GM23248 (cell line): ENCODE results near the gene PRRC1. TPM values are rescaled to one million over a fixed set of nuclear protein-coding genes. Genes with fewer than 3 reads are reported as not detected.
A peak's percentile ranks its signal among the peaks of the same experiment; 100 is the strongest.

ENCODE experiments used
- DNase-seq: peaks from one replicate; pipeline ENCODE4 v3.0.0-alpha.2; 2015
- H2AFZ ChIP-seq: fragments of 200-600 bp; sonication (generic); 2 replicates; pipeline ENCODE4 v1.6.1; 2016; ENCODE audit warnings: antibody characterized with exemption
- H3F3A ChIP-seq: fragments of 200-600 bp; sonication (generic); 2 replicates; pipeline ENCODE4 v1.6.1; 2016; ENCODE audit warnings: mild to moderate bottlenecking, antibody characterized with exemption, mixed run types; ENCODE audit not compliant: insufficient read depth
- H3K27ac ChIP-seq: fragments of 200-600 bp; sonication (generic); 2 replicates; pipeline ENCODE4 v1.5.1; 2016; ENCODE audit warnings: mild to moderate bottlenecking
- H3K27me3 ChIP-seq: fragments of 200-600 bp; sonication (generic); replicated peaks from 2 replicates; pipeline ENCODE4 v1.6.1; 2016; ENCODE audit warnings: mild to moderate bottlenecking; ENCODE audit not compliant: insufficient read depth
- H3K36me3 ChIP-seq: fragments of 200-600 bp; sonication (generic); 2 replicates; pipeline ENCODE4 v1.6.1; 2016; ENCODE audit warnings: low read depth, mild to moderate bottlenecking
- H3K4me1 ChIP-seq: fragments of 200-600 bp; sonication (generic); 2 replicates; pipeline ENCODE4 v1.6.1; 2016; ENCODE audit warnings: mild to moderate bottlenecking; ENCODE audit not compliant: insufficient read depth
- H3K4me2 ChIP-seq: fragments of 200-600 bp; sonication (generic); one replicate; pipeline ENCODE4 v1.6.1; 2016; ENCODE audit warnings: mild to moderate bottlenecking; ENCODE audit not compliant: unreplicated experiment
- H3K4me3 ChIP-seq: fragments of 200-600 bp; sonication (generic); 2 replicates; pipeline ENCODE4 v1.5.1; 2016; ENCODE audit warnings: mild to moderate bottlenecking
- H3K79me2 ChIP-seq: fragments of 200-600 bp; sonication (generic); 2 replicates; pipeline ENCODE4 v1.6.1; 2016; ENCODE audit warnings: mild to moderate bottlenecking; ENCODE audit not compliant: insufficient read depth
- H3K9ac ChIP-seq: fragments of 200-600 bp; sonication (generic); 2 replicates; pipeline ENCODE4 v1.6.1; 2016; ENCODE audit warnings: mild to moderate bottlenecking
- H3K9me2 ChIP-seq: fragments of 200-600 bp; sonication (generic); 2 replicates; pipeline ENCODE4 v1.6.1; 2016; ENCODE audit warnings: mixed run types, mild to moderate bottlenecking, moderate library complexity; ENCODE audit not compliant: insufficient read depth
- H3K9me3 ChIP-seq: fragments of 200-600 bp; sonication (generic); one replicate; pipeline ENCODE4 v1.6.1; 2017; ENCODE audit warnings: low read depth
- H4K20me1 ChIP-seq: fragments of 200-600 bp; sonication (generic); 2 replicates; pipeline ENCODE4 v1.6.0; 2016; ENCODE audit not compliant: insufficient read depth
- EZH2 ChIP-seq: fragments of 200-600 bp; sonication (generic); IDR thresholded peaks from 2 replicates; pipeline ENCODE4 v1.6.1; 2018; ENCODE audit warnings: antibody characterized with exemption, mild to moderate bottlenecking; ENCODE audit not compliant: insufficient read depth, poor library complexity, severe bottlenecking
- EZH2phosphoT487 ChIP-seq: fragments of 200-600 bp; sonication (generic); IDR thresholded peaks from 2 replicates; pipeline ENCODE4 v1.6.1; 2018; ENCODE audit warnings: antibody characterized with exemption, moderate library complexity, mild to moderate bottlenecking, low read depth; ENCODE audit not compliant: insufficient read depth
- WGBS, 2 experiments: methylation state at CpG; one replicate each; pipeline ENCODE4 v1.1.6; 2015 to 2017; ENCODE audit warnings: low lambda C conversion rate in 2 of 2, low coverage in 1 of 2; ENCODE audit errors: missing lambda C conversion rate in 2 of 2; 5-methylcytosine and 5-hydroxymethylcytosine counted together
- in situ Hi-C: fragments of 300-500 bp; cut with MboI; formaldehyde crosslinking; loops from 2 replicates; pipeline ENCODE4 v1.15.0; 2020
- polyA plus RNA-seq: library from polyadenylated mRNA; unstranded; fragments of >200 nt; fragmentation: Nextera tagmentation; extraction: Ambion mirVana; gene quantifications from 2 replicates; pipeline ENCODE4 v1.2.1, GENCODE V29; 2016
- total RNA-seq: library from RNA; depleted of rRNA; stranded (reverse); fragments of >200 nt; shearing (Covaris generic); gene quantifications from 2 replicates; pipeline ENCODE4 v1.2.3, GENCODE V29; 2014

PRRC1 gene
- total and polyA plus RNA-seq, 2 experiments from 2014 or later = 61.2 to 66.1 TPM

DNA sequence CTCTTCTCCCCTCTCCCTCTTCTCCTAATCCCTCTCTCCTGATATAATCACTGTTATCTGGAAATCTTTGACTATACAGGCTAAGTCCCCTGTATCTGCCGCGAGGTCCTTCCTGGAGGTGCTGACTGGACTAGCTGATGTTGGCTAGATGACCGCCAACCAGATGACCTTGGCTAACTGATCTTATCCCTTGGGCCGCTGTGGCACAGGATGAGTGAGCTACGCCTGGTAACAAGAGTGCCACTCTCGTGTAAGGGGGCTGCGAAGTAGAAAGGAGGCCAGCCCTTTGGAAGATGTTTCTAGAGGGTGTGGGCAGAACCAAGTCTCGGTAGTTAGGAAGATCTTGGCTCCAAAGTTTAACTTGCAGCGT, 345 bp upstream of the PRRC1 start:
- 9 to 17% methylated on average over 9 of the region's 9 CpGs for WGBS, 2 experiments
- H3K9me2 ChIP-seq = no peaks in the 10 kb centered on the region
- in situ Hi-C loops = no loop called here
- H3K27ac ChIP-seq = peak overlapping the region; percentile 96
- H3K4me3 ChIP-seq = peak overlapping the region; percentile 90
- peak overlapping the region; percentile 72 for H3K4me2 ChIP-seq
- peaks cover 27% of the 10 kb centered on the region for H3K36me3 ChIP-seq
- H3K9ac ChIP-seq = peak overlapping the region; percentile 99
- no peaks in the 10 kb centered on the region for H3K9me3 ChIP-seq
- TF ChIP-seq EZH2 (no peak), EZH2phosphoT487 (no peak)
- H2AFZ ChIP-seq = peak overlapping the region; percentile 99
- peaks cover 46% of the 10 kb centered on the region for H3K79me2 ChIP-seq
- H3K27me3 ChIP-seq = no peaks in the 10 kb centered on the region; the same call in 1 of the 2 replicates
- peaks cover 3% of the 10 kb centered on the region; the same call in 1 of the 2 replicates for H4K20me1 ChIP-seq
- H3F3A ChIP-seq = no peaks in the 10 kb centered on the region
- H3K4me1 ChIP-seq = peaks cover 19% of the 10 kb centered on the region
- DNase-seq = no peak

DNA sequence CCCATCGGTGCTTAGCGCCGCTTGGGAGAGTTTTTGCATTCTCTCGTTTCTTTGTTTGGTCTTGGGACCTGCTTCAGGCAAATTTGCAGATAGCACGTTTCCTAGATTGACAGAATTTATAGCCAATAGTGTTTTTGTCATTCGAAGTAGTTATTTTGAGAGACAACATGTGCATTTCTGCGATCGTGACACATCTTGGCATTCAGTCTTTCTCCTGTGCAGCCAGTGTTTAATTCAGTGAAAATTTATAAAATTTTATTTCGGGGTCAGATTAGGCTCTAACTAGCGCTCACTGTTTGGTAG, 830 bp downstream of the PRRC1 start:
- Histone ChIP-seq H4K20me1 (peaks cover 3% of the 10 kb centered on the region; the same call in 1 of the 2 replicates), H3K9me2 (no peaks in the 10 kb centered on the region), H3K9me3 (no peaks in the 10 kb centered on the region), H3K4me1 (peaks cover 19% of the 10 kb centered on the region), H3K4me3 (peak overlapping the region; percentile 90), H2AFZ (peak overlapping the region; percentile 80), H3K27me3 (no peaks in the 10 kb centered on the region), H3F3A (no peaks in the 10 kb centered on the region), H3K27ac (peak overlapping the region; percentile 96), H3K36me3 (peaks cover 32% of the 10 kb centered on the region), H3K79me2 (peaks cover 57% of the 10 kb centered on the region), H3K9ac (peak overlapping the region; percentile 99), H3K4me2 (peak overlapping the region; percentile 87)
- in situ Hi-C loops = no loop called here
- 2 to 7% methylated on average over 10 of the region's 10 CpGs for WGBS, 2 experiments
- TF ChIP-seq EZH2phosphoT487 (no peak), EZH2 (no peak)
- no peak for DNase-seq

DNA sequence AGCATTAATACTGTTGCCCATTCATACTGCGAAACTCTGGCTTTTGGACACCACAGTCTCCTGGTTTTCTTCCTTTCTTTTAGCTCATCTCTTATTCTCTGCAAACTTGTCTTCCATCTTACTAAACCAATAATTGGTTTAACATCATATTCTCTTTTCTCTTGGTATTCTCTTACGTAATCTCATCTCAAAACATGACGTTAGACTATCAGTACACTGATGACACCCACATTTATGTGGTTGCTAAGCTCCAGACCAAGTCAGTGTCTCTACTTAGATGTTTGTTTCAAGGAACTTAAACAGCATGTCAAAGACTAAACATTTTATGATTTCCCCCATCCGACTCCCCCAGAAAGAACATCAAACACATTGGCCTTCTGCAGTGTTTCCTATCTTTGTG, 2.1 kb downstream of the PRRC1 start:
- peaks cover 3% of the 10 kb centered on the region; the same call in 1 of the 2 replicates for H4K20me1 ChIP-seq
- H3K27ac ChIP-seq = no peak overlapping the region
- peak; percentile 43 for DNase-seq
- no peaks in the 10 kb centered on the region for H3K9me2 ChIP-seq
- peaks cover 70% of the 10 kb centered on the region for H3K79me2 ChIP-seq
- no peaks in the 10 kb centered on the region for H3F3A ChIP-seq
- H2AFZ ChIP-seq = no peak overlapping the region
- WGBS, 2 experiments = 81 to 85% methylated on average over 4 of the region's 4 CpGs
- peak overlapping the region; percentile 87 for H3K4me2 ChIP-seq
- H3K4me3 ChIP-seq = peak overlapping the region; percentile 90
- H3K27me3 ChIP-seq = no peaks in the 10 kb centered on the region
- in situ Hi-C loops = no loop called here
- peak overlapping the region; percentile 99 for H3K9ac ChIP-seq
- peaks cover 45% of the 10 kb centered on the region for H3K36me3 ChIP-seq
- H3K9me3 ChIP-seq = no peaks in the 10 kb centered on the region
- TF ChIP-seq EZH2 (no peak), EZH2phosphoT487 (no peak)
- H3K4me1 ChIP-seq = peaks cover 19% of the 10 kb centered on the region

GRCh38 chr5:127521138-127521770, 3.8 kb downstream of the PRRC1 start:
- 90 to 93% methylated on average over 6 of the region's 6 CpGs for WGBS, 2 experiments
- Histone ChIP-seq H4K20me1 (peaks cover 3% of the 10 kb centered on the region; the same call in 1 of the 2 replicates), H3K9me2 (no peaks in the 10 kb centered on the region), H2AFZ (no peak overlapping the region), H3K9me3 (no peaks in the 10 kb centered on the region), H3K4me1 (peaks cover 19% of the 10 kb centered on the region), H3K27ac (no peak overlapping the region), H3K79me2 (peaks cover 87% of the 10 kb centered on the region), H3K4me2 (no peak overlapping the region), H3K36me3 (peaks cover 62% of the 10 kb centered on the region), H3F3A (no peaks in the 10 kb centered on the region), H3K27me3 (no peaks in the 10 kb centered on the region), H3K9ac (no peak overlapping the region), H3K4me3 (no peak overlapping the region)
- TF ChIP-seq EZH2phosphoT487 (no peak), EZH2 (no peak)
- in situ Hi-C loops = no loop called here
- no peak for DNase-seq

DNA sequence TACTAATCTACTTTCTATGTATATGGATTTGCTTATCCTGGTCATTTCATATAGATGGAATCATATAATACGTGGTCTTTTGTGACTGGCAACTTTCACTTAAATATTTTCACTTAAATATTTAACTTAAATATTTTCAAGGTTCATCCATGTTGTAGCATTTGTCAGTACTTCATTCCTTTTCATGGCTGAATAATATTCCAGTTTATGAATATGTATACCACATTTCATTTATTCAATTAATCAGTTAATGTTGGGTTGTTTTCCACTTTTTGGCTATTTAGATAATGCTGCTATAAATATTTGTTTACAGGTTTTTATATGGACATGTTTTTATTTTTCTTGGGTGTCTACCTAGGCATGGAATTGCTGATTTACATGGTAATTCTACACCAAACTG, 7.7 kb downstream of the PRRC1 start:
- in situ Hi-C loops = no loop called here
- no peaks in the 10 kb centered on the region for H3F3A ChIP-seq
- peaks cover under 1% of the 10 kb centered on the region; the same call in 1 of the 2 replicates for H3K4me1 ChIP-seq
- no peak overlapping the region for H3K4me3 ChIP-seq
- H3K36me3 ChIP-seq = peaks cover 81% of the 10 kb centered on the region
- no peaks in the 10 kb centered on the region for H3K9me3 ChIP-seq
- no peak overlapping the region for H3K4me2 ChIP-seq
- no peak overlapping the region for H3K9ac ChIP-seq
- no peaks in the 10 kb centered on the region for H3K9me2 ChIP-seq
- WGBS, 2 experiments = 100% methylated on average over 1 of the region's 1 CpG
- no peaks in the 10 kb centered on the region for H4K20me1 ChIP-seq
- DNase-seq = no peak
- H2AFZ ChIP-seq = no peak overlapping the region
- TF ChIP-seq EZH2 = no peak
- no peak for TF ChIP-seq EZH2phosphoT487
- no peaks in the 10 kb centered on the region for H3K27me3 ChIP-seq
- H3K79me2 ChIP-seq = peaks cover 100% of the 10 kb centered on the region
- H3K27ac ChIP-seq = no peak overlapping the region
